Small intestine (tissue), 7 donors: ENCODE results near the gene SORCS2. TPM values are rescaled to one million over a fixed set of nuclear protein-coding genes. Genes with fewer than 3 reads are reported as not detected.

Source experiments
- DNase-seq, 2 donors: peaks; one replicate each; pipeline versions ENCODE4 v3.0.0 to v3.0.0-alpha.2; 2013
- FAIRE-seq: peaks from 2 replicates; lab custom pipeline; 2012; peaks lifted over from hg19 to GRCh38; lab: Jason Lieb, UNC
- H3K27ac ChIP-seq, 3 donors: one replicate each; pipeline ENCODE4 v1.5.1; 2013; ENCODE audit warnings: low read length in 2 of 3, mild to moderate bottlenecking in 2 of 3, control low read depth in 1 of 3, inconsistent platforms in 1 of 3, low read depth in 1 of 3, moderate library complexity in 1 of 3
- H3K27me3 ChIP-seq, 3 donors: one replicate each; pipeline ENCODE4 v1.6.1; 2013; ENCODE audit warnings: low read length in 3 of 3, inconsistent platforms in 1 of 3; ENCODE audit not compliant: control insufficient read depth in 3 of 3, insufficient read depth in 3 of 3
- H3K36me3 ChIP-seq, 3 donors: one replicate each; pipeline ENCODE4 v1.6.1; 2013; ENCODE audit warnings: low read length in 3 of 3, inconsistent platforms in 1 of 3, low read depth in 1 of 3, mild to moderate bottlenecking in 1 of 3, moderate library complexity in 1 of 3; ENCODE audit not compliant: control insufficient read depth in 3 of 3, insufficient read depth in 2 of 3
- H3K4me1 ChIP-seq, 3 donors: one replicate each; pipeline ENCODE4 v1.6.1; 2013; ENCODE audit warnings: low read length in 2 of 3, inconsistent platforms in 1 of 3, low read depth in 1 of 3, mild to moderate bottlenecking in 1 of 3, moderate library complexity in 1 of 3; ENCODE audit not compliant: control insufficient read depth in 3 of 3, insufficient read depth in 2 of 3
- H3K4me3 ChIP-seq, 3 donors: one replicate each; pipeline ENCODE4 v1.5.1; 2013; ENCODE audit warnings: low read length in 3 of 3, control low read depth in 1 of 3, inconsistent platforms in 1 of 3, low read depth in 1 of 3, mild to moderate bottlenecking in 1 of 3, moderate library complexity in 1 of 3
- H3K9me3 ChIP-seq, 2 donors: one replicate each; pipeline ENCODE4 v1.6.1; 2013; ENCODE audit warnings: low read depth in 1 of 2, low read length in 1 of 2; ENCODE audit not compliant: control insufficient read depth in 2 of 2, insufficient read depth in 1 of 2
- WGBS, 3 donors: extraction: QIAGEN DNeasy Blood & Tissue Kit; methylation state at CpG; one replicate each; pipeline ENCODE4 v1.1.7; 2013; 5-methylcytosine and 5-hydroxymethylcytosine counted together
- polyA plus RNA-seq, 4 donors: library from polyadenylated mRNA; stranded (reverse) in 3 of 4; unstranded in 1 of 4; fragments of 200-250 nt in 3 of 4; fragments of 120-200 nt in 1 of 4; gene quantifications; one replicate each; pipeline versions ENCODE4 v1.2.1 to v1.2.3, GENCODE V29; 2013
- donor health status: healthy with polysubstance abuse.
- donor health status: control.
- donor health status: control.
- donor health status: Bipolar disorder and iron deficiency.
- donor health status: healthy.

Gene SORCS2
- polyA plus RNA-seq, 4 donors = 0.63 to 3.3 (median 2.2) TPM; not detected in 1

- no peak overlapping the region for H3K4me3 ChIP-seq
- H3K27me3 ChIP-seq = peaks cover 0 to 3% (median 0%) of the 10 kb centered on the region in 3 donors
- no peaks in the 10 kb centered on the region for H3K4me1 ChIP-seq
- no peak overlapping the region for H3K27ac ChIP-seq
- no peak for FAIRE-seq
- no peaks in the 10 kb centered on the region for H3K9me3 ChIP-seq
- WGBS, 3 donors = 70 to 81% (median 72%) methylated on average over 8 of the region's 8 CpGs
- H3K36me3 ChIP-seq = no peaks in the 10 kb centered on the region
- no peak for DNase-seq
Measured at GRCh38 chr4:7297881-7298280, 105.5 kb downstream of the SORCS2 start.

- WGBS, 3 donors = 57 to 68% (median 58%) methylated on average over 13 of the region's 13 CpGs
- Histone ChIP-seq H3K4me1 (no peaks in the 10 kb centered on the region), H3K27ac (no peak overlapping the region), H3K36me3 (no peaks in the 10 kb centered on the region), H3K27me3 (peaks cover 0 to 3% (median 0%) of the 10 kb centered on the region in 3 donors), H3K4me3 (no peak overlapping the region), H3K9me3 (no peaks in the 10 kb centered on the region)
- no peak for FAIRE-seq
- no peak for DNase-seq
Measured at GRCh38 chr4:7298619-7299009, 106.3 kb downstream of the SORCS2 start.

GRCh38 chr4:7299010-7299907 lies 106.9 kb downstream of the SORCS2 start:
- WGBS, 3 donors = 61 to 76% (median 73%) methylated on average over 29 to 30 of the region's 30 CpGs
- Histone ChIP-seq H3K27ac (no peak overlapping the region), H3K36me3 (no peaks in the 10 kb centered on the region), H3K27me3 (peaks cover 0 to 3% (median 0%) of the 10 kb centered on the region in 3 donors), H3K9me3 (no peaks in the 10 kb centered on the region), H3K4me1 (no peaks in the 10 kb centered on the region), H3K4me3 (no peak overlapping the region)
- FAIRE-seq = no peak
- no peak for DNase-seq

- Histone ChIP-seq H3K27ac (no peak overlapping the region), H3K27me3 (peaks cover 0 to 3% (median 0%) of the 10 kb centered on the region in 3 donors), H3K4me1 (no peaks in the 10 kb centered on the region), H3K36me3 (no peaks in the 10 kb centered on the region), H3K4me3 (no peak overlapping the region), H3K9me3 (no peaks in the 10 kb centered on the region)
- no peak for FAIRE-seq
- WGBS, 3 donors = 62 to 81% (median 69%) methylated on average over 25 to 26 of the region's 26 CpGs
- no peak for DNase-seq
Measured at GRCh38 chr4:7299908-7300710, 107.8 kb downstream of the SORCS2 start.

GRCh38 chr4:7300711-7301095 lies 108.4 kb downstream of the SORCS2 start:
- Histone ChIP-seq H3K4me3 (no peak overlapping the region), H3K4me1 (no peaks in the 10 kb centered on the region), H3K27me3 (peaks cover 0 to 3% (median 0%) of the 10 kb centered on the region in 3 donors), H3K27ac (no peak overlapping the region), H3K9me3 (no peaks in the 10 kb centered on the region), H3K36me3 (no peaks in the 10 kb centered on the region)
- 71 to 82% (median 76%) methylated on average over 8 of the region's 8 CpGs for WGBS, 3 donors
- no peak for FAIRE-seq
- DNase-seq = no peak

- H3K27ac ChIP-seq = no peak overlapping the region
- H3K27me3 ChIP-seq = peaks cover 0 to 4% (median 0%) of the 10 kb centered on the region in 3 donors
- FAIRE-seq (no peak), DNase-seq (no peak)
- WGBS, 3 donors = 61 to 78% (median 69%) methylated on average over 17 of the region's 17 CpGs
- no peaks in the 10 kb centered on the region for H3K9me3 ChIP-seq
- no peaks in the 10 kb centered on the region for H3K4me1 ChIP-seq
- no peak overlapping the region for H3K4me3 ChIP-seq
- no peaks in the 10 kb centered on the region for H3K36me3 ChIP-seq
Measured at GRCh38 chr4:7301126-7301785, 108.9 kb downstream of the SORCS2 start.

- no peak for DNase-seq
- Histone ChIP-seq H3K27ac (no peak overlapping the region), H3K4me3 (no peak overlapping the region), H3K36me3 (no peaks in the 10 kb centered on the region), H3K4me1 (no peaks in the 10 kb centered on the region), H3K9me3 (no peaks in the 10 kb centered on the region), H3K27me3 (peaks cover 0 to 5% (median 0%) of the 10 kb centered on the region in 3 donors)
- WGBS, 3 donors = 81 to 88% (median 82%) methylated on average over 20 of the region's 20 CpGs
- no peak for FAIRE-seq
Measured at GRCh38 chr4:7301846-7302630, 109.7 kb downstream of the SORCS2 start.
